Mammary epithelial cell (primary cell): Measurements from ENCODE around the gene CNTN1.

Source experiments
- CTCF ChIP-seq, 2 donors: IDR thresholded peaks in 1 of 2; conservative IDR thresholded peaks in 1 of 2; 2 replicates each; pipeline ENCODE4 v1.5.1; 2011 to 2012; ENCODE audit warnings: inconsistent platforms in 2 of 2, low read length in 2 of 2, mild to moderate bottlenecking in 2 of 2, control low read depth in 1 of 2, low read depth in 1 of 2; ENCODE audit not compliant: insufficient read depth in 1 of 2; ENCODE audit errors: extremely low read depth in 1 of 2
- EZH2 ChIP-seq: IDR thresholded peaks from 2 replicates; pipeline ENCODE4 v1.6.1; 2012; ENCODE audit warnings: low read length, inconsistent platforms, borderline replicate concordance

DNA sequence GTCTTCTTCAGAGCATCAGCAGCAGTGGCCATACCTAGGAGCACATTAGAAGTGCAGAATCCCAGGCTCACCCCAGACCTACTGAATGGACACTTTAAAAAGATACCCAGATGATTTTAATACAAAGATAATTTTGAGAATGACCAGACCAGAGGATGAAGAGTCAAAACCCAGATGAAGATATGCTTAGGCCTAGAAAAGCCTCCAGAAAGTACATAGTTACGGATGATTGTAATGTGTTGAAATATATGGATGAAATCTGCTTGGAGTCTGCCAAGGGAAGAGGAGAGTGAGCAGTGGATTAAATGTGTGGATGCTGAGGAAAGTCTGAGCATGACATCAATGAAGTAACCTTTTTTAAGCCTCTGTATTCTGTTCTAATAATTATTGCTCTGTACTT, 245.7 kb downstream of the CNTN1 start:
- TF ChIP-seq CTCF (conservative IDR thresholded peaks at IDR 0.05 in 1 of 2, IDR thresholded peaks at IDR 0.05 in 1 of 2; ENCODE audit: extremely low read depth in 1 of 2, insufficient read depth in 1 of 2, low read depth in 1 of 2, low read length in 2 of 2), result no peak
- no peak for TF ChIP-seq EZH2
